ENCODE data around the gene DOHH. TPM values are rescaled to one million over a fixed set of nuclear protein-coding genes. Genes with fewer than 3 reads are reported as not detected.

The DOHH gene
- total RNA-seq, 1 donor from 2014 or later, result 15.8 TPM

DNA sequence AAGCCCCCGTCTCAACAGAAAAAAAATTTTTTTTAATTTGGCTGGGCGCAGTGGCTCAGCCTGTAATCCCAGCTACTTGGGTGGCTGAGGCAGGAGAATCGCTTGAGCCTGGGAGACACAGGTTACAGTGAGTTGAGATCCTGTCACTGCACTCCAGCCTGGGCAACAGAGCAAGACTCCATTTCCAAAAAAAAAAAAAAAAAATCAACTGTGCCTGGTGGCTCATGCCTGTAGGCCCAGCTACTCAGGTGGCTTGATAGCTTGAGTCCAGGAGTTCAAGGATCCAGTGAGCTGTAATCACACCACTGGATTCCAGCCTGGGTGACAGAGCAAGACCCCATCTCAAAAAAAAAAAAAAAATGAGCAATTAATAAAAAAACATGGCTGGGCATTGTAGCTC is 1.3 kb upstream of the DOHH start:
- DNase-seq, result no peak

DNA sequence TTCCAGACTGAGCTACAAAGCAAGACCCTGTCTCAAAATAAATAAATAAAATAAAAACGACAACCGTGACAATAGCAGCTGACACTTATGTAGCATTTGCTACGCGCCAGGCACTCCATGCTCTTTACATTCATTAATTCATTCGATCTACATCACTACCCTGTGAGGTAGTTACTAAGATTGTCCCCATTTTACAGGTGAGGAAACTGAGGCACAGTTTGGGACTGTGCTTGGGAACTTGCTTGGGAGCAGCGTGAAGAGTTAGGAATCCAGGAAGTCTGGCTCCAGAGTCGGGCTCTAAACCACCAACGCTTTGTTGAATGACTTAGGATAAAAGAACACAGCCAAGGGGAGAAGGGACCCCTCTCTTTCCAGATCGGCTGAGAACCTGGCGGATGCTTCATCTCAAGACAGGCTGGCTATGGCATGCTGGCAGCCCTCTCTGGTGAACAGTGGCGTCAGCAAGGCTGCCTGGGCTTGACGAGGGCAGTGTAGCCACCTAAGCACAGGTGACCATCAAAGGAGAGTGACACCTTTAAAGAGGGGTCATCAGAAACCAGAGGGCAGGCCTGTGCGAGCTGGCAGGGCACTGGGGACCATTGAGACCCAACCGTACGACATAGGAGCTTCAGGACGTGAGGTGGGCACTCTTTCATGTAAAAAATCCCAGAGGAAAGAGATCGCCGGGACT is 591 bp downstream of the DOHH start:
- no peak for DNase-seq

DNA sequence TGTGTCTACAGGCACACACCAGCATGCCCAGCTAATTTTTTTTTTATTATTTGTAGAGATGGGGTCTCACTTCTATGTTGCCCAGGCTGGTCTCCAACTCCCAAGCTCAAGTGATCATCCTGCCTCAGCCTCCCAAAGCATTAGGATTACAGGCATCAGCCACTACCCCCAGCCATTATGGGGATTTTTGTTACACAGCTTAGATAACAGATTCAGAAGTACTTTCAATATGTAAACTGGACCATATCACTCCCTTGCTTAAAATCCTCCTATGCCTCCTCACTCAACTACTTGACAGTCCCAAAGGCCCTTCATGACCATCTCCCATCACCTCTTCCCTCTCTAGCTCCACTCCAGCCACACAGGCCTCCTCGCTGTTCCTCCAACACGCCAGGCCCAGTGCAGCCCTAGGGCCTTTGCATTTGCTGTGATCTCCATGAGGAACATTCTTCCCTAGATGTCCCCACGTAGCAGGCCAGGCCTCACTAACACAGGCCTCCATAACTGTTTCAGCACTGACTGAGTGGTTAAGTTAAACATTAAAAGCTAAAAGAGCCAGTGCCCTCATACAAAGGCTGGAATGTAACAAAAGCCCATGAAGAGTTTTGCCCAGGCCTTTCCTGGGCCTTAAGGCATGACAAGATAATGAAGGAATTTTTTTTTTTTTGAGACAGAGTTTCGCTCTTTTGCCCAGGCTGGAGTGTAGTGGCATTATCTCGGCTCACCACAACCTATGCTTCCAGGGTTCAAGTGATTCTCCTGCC is 2.5 kb downstream of the DOHH start:
- DNase-seq, result no peak

DNA sequence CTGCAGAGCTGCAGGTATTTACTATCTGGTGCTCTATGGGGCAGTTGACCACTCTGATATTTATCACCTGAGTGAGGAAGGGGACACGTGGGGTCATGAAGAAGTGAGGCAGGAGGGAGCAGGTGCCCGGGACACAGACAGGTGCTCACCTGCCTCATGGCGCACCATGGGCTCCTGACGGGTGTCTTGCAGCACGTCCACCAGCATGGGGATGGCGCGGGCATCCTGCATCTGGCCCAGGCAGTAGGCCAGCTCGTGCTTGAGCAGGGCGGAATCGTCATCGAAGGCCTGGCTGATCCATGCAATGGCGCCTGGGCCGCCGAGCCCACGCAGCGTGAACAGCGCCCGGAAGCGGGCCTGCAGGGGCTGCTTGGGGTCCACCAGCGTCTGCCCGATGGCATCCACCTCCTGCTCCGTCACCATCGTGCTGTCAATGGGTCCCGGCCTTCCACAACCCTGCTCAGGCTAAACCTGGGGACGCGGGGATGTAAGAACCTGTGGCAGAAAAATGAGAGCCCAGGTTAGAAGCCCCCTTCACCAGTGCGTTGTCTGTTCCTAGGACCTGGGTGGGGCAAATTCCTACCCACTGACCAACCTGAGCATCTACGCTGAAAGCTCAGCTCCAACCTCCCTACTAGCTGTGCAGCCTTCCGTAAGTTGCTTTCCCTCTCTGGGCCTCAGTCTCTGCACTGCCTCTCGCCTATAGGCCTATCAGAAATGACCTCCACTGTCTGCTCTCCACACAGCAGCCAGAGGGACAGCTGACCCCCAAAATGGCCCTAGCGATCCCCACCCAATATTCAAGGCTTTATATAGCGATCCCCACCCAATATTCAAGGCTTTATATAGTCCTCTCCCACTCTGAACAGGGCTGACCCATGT is 3.8 kb downstream of the DOHH start:
- DNase-seq, result no peak

DNA sequence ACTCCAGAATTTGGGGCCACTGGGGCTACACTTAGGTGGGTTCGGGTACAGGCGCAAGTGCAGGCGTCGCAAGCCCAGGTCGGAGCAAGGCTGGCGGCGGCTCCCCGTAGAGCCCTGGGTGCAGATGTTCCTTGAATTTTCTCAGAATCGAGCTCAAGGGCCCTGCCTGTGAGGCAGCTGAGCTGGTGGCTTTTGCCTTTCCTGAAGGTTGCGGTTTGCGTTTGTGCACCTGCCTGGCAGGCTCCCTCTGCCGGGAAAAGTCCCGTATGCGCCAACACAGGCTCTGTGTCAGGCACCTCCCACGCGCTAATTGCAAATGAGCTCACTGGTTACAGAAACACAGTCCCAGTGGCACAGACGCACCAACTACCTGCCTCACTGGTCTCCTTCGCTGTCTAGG is 5.9 kb downstream of the DOHH start:
- DNase-seq, result no peak

DNA sequence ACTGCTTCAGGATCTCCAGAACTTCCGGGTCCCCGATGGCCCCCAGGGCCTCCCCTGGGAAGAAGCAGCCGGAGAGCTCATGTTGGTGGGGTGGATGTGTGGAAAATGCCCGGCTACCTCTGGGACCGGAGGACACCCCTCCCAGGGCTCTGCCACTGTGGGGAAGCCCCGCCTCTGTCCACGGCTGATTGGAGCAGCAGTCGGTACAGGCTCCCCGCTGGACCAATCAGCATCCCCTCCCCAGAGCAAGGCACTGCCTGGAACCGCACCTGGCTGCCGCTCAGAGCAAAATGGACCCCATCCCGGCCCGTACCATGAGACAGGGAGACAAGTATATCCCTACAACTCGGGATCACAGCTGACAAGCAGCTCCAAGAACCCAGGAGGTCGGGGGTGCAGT is 6.4 kb downstream of the DOHH start:
- no peak for DNase-seq

DNA sequence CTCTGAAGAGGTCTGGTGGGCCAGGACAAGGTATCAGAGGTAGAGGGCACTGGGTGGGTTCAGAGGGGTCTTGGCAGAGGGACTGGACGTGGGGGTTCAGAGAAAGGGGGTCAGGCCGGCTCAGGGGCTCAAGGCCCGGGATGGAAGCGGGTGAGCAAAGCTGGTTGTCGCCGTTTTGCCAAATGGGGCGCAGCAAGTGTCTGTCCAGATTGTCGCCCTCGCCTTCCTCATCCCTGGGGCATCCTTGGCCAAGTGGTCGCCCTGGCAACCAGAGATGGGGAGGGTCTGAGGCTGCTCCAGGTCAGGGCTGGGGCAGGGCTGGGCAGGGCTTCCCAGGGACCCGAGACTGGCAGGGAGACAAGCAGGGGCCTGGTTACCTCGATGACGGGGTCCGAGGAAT is 6.8 kb downstream of the DOHH start:
- no peak for DNase-seq

DNA sequence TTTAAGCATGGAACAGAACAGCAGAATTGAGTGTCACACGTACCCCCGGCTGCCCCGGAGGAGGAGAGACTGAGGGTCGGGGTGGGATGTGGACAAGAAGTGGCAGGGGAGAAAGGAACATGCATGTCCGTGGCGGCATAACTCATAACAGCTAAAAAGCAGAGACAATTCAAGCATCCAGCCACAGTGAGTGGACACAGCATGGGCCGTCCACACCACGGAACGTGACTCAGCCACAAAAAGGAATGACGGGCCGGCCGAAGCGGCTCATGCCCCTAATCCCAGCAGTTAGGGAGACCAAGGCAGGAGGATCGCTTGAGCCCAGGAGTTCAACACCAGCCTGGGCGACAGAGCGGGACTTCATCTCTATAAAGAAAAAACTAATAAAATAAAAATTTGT is 7.6 kb downstream of the DOHH start:
- no peak for DNase-seq

DNA sequence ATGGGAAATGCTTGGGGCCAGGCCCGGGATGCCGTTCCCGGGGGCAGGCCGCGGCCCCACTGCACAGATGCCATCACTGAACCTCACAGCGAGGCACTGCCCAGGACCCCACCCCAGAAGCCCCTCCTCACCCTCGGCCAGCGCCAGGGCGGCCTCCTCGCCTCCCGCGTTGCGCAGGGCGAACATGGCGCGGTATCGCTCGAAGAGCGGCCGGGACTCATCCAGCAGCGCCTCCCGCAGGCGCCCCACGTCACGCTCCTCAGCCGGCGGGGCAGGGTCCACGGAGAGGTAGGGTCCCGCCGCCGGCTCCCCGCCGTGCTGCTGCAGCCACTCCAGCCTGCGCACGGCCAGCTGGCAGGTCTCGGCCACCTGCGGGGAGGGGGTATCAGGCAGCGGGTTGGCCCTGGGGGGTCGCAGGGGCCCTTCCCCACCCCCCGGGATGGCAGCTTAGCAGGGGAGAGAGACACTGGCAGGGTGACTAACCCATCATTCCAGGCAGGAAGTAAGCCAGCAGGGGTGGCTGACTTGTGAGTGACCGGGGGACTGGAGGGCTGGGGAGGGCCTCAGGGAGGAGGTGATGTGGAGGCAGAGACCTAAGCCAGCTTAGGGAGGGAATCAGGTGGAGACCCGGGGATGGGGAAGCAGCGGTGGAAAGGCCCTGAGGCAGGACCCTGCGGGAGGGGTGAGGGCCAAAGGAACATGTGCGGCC is 8.2 kb downstream of the DOHH start:
- DNase-seq, result no peak

DNA sequence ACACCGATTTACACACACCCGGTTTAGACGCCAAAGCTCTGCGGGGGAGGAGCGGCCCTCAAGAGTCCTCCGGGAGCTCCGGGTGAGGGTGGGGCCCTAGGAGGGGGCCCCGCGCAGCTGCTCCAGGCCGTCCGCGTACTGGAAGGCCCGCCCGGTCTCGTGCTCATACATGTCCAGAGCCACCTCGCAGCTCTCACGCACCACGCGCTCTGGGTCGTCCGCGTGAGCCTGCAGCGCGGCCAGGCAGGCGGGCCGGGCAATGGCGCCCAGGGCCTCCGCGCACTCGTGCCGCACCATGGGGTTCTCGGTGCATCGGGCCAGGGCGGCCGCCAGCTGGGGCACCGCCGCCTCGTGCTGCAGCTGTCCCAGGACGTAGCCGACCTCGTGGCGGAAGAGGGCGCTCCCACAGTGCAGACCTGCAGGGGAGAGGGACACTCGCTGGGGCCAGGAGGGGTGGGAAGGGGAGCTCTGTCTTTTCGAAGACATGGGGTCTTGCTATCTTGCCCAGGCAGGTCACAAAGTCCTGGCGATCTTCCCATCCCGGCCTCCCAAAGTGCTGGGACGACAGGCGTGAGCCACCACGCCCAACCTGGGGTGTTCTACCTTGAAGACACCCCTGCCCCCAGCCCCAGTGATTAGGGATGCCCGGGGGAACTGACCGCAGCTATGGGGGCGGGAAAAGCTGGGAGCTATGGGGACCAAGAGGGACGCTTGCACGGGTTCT is 8.9 kb downstream of the DOHH start:
- DNase-seq, result no peak

DNA sequence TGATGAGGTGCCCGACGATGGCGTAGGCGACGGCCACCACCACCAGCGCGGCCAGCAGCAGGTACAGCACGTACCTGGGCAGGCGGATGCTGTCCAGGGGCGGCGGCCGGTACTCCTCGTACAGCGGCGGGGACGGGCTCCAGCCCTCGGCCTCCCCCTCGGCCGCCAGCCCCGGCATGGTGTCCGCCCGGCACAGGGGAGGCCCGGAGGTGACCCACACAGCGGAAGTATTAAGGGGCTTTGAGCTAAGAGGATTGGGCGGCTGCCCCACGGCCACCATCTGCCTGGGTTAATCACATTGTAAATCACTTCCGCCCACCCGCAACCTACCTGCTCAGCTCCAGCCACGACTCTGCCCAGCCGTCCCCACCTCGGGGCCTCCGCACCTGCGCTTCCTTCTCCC is 17.2 kb downstream of the DOHH start, which contains the start of gene SMIM44:
SMIM44 (minus strand) TSS at position 216 of the 403 bp plus-strand sequence; CDS start at position 178, 38 bp downstream.
- no peak for DNase-seq

DNA sequence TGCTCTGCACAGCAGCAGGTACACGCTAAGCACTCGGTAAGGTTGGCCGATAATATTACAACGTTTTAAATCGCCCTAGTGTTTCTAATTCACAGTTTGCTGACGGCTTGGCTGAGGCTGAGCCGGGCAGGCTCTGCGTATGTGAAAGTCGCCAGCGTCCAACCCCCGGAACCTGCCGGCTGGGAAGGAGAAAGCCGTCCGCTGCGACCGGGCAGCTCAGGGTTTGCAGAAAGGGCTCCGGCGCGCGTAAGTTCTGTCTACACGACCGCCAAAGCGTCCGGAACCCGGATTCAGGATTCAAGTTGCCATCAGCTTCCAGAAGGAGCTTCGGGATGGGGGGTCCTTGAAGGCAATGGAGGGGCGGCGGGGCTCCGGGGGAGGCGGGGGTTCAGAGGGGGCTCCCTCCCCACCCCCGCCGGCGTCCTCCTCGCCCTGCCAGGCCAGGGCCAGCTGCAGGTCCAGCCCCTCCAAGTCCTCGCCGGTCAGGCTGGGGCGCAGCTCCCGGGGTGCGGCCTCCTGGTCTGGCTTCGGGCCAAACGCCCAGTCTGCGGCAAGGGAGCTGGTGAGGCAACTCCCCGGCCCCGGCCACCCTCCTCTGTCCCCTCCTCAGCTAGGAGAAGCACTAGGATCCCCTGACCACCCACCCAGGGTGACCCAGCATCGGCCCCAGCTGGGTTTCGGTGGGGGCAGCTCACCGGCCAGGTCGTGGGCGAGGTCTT is 17.8 kb downstream of the DOHH start:
- no peak for DNase-seq

DNA sequence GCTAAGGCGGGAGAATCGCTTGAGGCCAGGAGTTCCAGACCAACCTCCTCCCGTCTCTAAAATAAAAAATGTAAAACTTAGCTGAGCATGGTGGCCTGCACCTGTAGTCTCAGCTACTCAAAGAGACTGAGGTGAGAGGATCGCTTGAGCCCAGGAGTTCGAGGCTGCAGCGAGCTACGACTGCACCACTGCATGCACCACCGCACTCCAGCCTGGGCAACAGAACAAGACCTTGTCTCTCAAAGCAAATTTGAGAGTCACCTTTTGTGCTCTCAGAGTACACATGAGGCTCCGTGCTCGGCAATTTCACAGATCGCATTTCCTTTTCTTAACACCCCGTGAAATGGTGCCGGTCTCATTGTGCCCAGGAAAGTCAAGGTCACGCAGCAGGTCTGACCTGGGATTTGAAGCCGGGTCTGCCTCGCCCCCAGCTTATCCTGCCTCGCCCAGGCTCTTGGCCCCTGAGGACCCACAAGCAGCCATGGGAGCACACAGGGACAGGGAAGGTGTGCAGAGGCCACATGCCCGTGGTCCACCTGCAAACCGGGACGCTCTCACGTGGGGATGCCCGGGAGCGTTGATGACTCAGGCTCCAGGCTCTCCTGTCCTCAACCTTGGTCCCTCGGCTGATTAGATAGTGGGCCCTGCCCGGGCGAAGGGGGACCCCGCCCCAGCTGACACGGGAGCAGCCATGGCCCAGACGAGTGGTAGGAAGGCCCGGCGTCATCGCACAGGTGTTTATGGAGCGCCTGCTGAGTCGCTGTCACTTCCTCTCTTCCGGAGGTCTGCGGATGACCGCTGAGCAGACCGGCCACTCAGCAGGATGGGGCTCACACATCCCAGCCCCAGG is 19.0 kb downstream of the DOHH start:
- DNase-seq, result no peak

DNA sequence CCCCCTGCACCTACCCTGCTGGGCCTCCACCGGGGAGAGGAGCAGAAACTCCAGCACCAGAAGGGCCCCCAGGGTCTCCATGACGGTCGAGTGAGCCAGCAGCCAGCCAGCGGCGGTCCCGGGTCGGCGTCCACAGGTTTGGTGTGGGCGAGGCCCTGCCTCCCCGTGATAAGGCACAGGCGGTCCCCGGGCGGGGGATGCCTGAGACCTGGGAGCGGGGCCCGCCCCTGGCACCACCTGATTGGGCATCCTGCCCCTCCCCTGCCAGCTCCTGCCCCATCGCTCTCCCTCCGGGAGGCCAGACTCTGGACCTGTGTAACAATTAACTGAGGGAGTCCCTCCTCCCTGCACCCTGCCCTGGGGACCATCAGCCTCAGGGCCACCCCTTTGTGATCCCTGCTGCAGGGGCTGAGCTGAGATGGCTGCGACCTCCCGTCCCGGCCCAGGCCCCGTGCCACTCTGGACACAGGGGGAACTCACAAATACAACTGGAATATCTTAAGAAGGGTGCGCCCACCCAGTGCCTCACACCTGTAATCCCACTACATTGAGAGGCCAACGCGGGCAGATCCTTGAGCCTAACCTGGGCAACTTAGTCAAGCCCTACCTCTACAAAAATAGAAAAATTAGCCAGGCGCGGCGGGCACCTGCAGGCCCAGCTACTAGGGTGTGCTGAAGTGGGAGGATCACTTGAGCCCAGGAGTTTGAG is 19.9 kb downstream of the DOHH start, which contains the start of gene SMIM24:
SMIM24 (minus strand) TSS at position 143 of the 709 bp plus-strand sequence; CDS start at position 81, 62 bp downstream.
- no peak for DNase-seq

DNA sequence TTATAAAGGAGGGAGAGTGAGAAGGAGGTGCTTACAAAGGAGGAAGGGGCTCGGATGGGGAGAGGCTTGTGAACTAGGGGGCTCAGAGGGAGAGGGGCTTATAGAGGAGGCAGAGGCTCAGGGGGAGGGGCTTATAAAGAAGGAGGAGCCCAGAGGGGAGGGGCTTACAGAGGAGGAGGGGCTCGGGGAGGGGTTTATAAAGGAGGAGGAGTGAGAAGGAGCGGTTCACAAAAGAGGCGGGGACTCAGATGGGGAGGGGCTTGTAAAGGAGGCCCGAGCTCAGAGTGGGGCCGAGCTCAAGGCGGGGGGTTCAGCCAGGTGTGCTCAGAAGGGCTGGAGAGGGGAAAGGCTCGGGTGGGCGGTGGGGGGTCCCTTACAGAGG is 20.6 kb downstream of the DOHH start:
- no peak for DNase-seq

DNA sequence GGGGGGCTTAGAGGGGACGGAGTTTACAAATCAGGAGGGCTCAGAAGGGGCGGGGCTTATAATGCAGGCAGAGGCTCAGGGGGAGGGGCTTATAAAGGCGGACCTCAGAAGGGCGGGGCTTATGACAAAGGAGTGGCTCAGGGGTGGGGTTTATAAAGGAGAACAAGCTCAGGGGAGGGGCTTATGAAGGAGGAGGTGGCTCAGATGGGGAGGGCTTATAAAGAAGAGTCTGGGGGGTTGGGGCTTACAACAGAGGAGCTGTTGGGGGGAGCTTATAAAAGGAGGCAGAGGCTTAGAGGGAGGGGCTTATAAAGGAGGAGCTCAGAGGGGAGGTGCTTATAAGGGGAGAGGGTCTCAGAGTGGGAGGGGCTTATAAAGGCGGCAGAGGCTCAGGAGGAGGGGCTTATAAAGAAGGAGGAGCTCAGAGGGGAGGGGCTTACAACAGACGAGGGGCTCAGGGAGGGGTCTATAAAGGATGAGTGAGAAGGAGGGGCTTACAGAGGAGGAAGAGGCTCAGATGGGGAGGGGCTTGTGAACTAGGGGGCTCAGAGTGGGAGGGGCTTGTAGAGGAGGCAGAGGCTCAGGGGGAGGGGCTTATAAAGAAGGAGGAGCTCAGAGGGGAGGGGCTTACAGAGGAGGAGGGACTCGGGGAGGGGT is 21.2 kb downstream of the DOHH start:
- DNase-seq, result no peak

DNA sequence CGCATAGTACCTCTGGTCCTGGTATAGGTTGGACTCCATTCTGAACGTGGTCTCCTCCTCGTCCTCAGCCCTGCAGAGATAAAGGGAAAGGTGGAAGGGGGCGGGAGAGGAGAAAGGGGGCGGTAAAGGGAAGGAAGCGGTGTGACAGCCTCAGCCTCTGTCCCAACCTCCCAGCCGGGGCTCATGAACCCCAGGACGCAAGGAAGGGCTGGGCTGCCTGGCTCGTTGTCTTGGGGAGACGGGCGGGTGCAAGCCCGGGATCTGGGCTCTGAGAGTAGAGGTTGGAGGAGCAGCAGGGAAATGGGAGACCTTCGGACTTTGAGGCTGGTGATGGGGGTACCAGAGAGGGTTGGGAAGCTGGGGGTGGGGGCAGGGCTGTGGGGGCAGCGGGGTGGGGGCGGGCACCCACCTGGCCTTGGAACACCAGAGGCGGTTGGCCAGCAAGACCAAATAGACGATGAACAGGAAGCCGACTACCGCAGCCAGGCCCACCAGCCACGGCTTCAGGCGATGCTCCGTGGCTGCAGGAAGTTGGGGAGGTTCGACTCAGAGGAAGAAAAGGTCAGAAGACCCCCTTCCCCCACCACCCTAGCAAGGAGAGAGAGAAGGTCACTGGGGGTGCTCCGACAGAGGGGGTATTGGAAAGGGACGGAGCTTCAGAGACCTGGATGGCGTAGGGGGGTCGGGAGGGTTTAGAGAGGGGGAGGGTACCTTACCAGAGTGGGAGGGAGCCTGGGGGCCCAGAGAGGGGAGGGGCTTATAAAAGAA is 21.9 kb downstream of the DOHH start:
- no peak for DNase-seq

DNA sequence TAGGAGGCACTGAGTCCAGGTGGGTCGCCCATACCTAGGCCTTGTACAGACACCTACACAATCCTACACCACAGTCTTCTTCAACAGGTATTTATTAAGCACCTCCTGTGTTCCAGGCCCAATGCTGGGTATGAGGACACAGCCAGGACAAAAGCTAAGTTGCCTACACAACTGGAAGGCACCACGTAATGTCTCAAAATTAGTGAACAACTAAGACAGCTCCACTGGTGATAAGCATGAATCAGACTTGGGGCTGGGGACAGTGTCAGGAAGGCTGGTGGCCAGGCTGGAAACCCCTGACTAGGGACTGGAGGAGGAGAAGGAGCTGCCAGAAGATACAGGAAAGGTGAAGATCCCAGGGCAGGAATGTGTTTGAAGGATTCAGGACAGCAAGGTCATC is 22.5 kb downstream of the DOHH start:
- no peak for DNase-seq

Data from tongue (tissue), 2 donors.